Spleen (tissue), 11 donors: ENCODE measurements around the gene ST3GAL3. TPM values are rescaled to one million over a fixed set of nuclear protein-coding genes. Genes with fewer than 3 reads are reported as not detected.

Source experiments
- DNase-seq: peaks from one replicate; pipeline ENCODE4 v3.0.0-alpha.2; 2020
- H3K27ac ChIP-seq, 8 donors: fragments of 200-600 bp; sonication (generic) in 7 of 8; 1 replicate in 4 of 8; 2 replicates in 4 of 8; pipeline versions ENCODE4 v1.5.0 to v1.8.0; 2016 to 2021; ENCODE audit warnings: inconsistent platforms in 4 of 8, mild to moderate bottlenecking in 4 of 8, moderate library complexity in 1 of 8
- H3K27me3 ChIP-seq, 7 donors: fragments of 200-600 bp; sonication (generic) in 6 of 7; replicated peaks in 1 of 7; 1 replicate in 4 of 7; 2 replicates in 3 of 7; pipeline versions ENCODE4 v1.5.0 to v1.8.0; 2016 to 2021; ENCODE audit warnings: inconsistent platforms in 3 of 7, mild to moderate bottlenecking in 1 of 7
- H3K36me3 ChIP-seq, 6 donors: fragments of 200-600 bp; sonication (generic) in 5 of 6; 1 replicate in 4 of 6; 2 replicates in 2 of 6; pipeline versions ENCODE4 v1.5.0 to v1.8.0; 2016 to 2021; ENCODE audit warnings: inconsistent platforms in 2 of 6
- H3K4me1 ChIP-seq, 6 donors: fragments of 200-600 bp; sonication (generic) in 5 of 6; 1 replicate in 3 of 6; 2 replicates in 3 of 6; pipeline versions ENCODE4 v1.5.0 to v1.8.0; 2016 to 2021; ENCODE audit warnings: inconsistent platforms in 3 of 6
- H3K4me3 ChIP-seq, 8 donors: fragments of 200-600 bp; sonication (generic) in 7 of 8; 1 replicate in 4 of 8; 2 replicates in 4 of 8; pipeline versions ENCODE4 v1.5.0 to v1.8.0; 2016 to 2021; ENCODE audit warnings: inconsistent platforms in 4 of 8, mild to moderate bottlenecking in 4 of 8, moderate library complexity in 2 of 8
- H3K9me3 ChIP-seq, 8 donors: fragments of 200-600 bp; sonication (generic) in 7 of 8; 1 replicate in 4 of 8; 2 replicates in 4 of 8; pipeline versions ENCODE4 v1.5.0 to v1.8.0; 2016 to 2021; ENCODE audit warnings: inconsistent platforms in 4 of 8
- POLR2A ChIP-seq, 3 donors: fragments of 450-650 bp; IDR thresholded peaks; one replicate each; pipeline ENCODE4 v1.5.1; 2017; ENCODE audit warnings: antibody characterized with exemption in 3 of 3, mild to moderate bottlenecking in 1 of 3
- POLR2AphosphoS5 ChIP-seq, 3 donors: sonication (generic); formaldehyde crosslinking; IDR thresholded peaks; one replicate each; pipeline ENCODE4 v1.5.1; 2017; ENCODE audit warnings: antibody characterized with exemption in 3 of 3
- WGBS, 5 donors: extraction: QIAGEN DNeasy Blood & Tissue Kit in 3 of 5; methylation state at CpG; one replicate each; pipeline versions ENCODE4 v1.1.5 to v1.1.7; 2013 to 2018; 5-methylcytosine and 5-hydroxymethylcytosine counted together
- intact Hi-C: fragments of 100-400 bp; cut with DNase I; formaldehyde crosslinking; loops from one replicate; pipeline ENCODE4 v1.15.0; 2023; ENCODE audit warnings: low total_unique reads
- polyA plus RNA-seq, 3 donors: library from polyadenylated mRNA; stranded (reverse); fragments of 200-250 nt; gene quantifications; one replicate each; pipeline ENCODE4 v1.2.1, GENCODE V29; 2013
- total RNA-seq, 7 donors: library from RNA; depleted of rRNA in 3 of 7; stranded (reverse); fragments of >200 nt in 3 of 7; fragmentation: NEBNext Ultra II Directional in 4 of 7; extraction: Animal tissue kit (Norgen Biotek cat#: 25700) in 4 of 7; gene quantifications; one replicate each; pipeline versions ENCODE4 v1.1.0 to v1.2.1, GENCODE V29; 2016 to 2021
- TF ChIP-seq, protein P1 (sequence below), 11 experiments: fragments of 200-600 bp in 7 of 11; fragments of 450-650 bp in 4 of 11; sonication (generic) in 4 of 11; IDR thresholded peaks in 8 of 11; conservative IDR thresholded peaks in 3 of 11; 1 replicate in 7 of 11; 2 replicates in 4 of 11; pipeline versions ENCODE4 v1.4.0 to v1.8.0; 2016 to 2021; ENCODE audit warnings: antibody characterized with exemption in 11 of 11, inconsistent platforms in 4 of 11, mild to moderate bottlenecking in 1 of 11
- donor health status: healthy with polysubstance abuse.
- donor health status: DM: no; HTN: no; CAD: no; lungs with moderate emphysema.
- donor health status: DM: no; HTN: no; CAD: no.
- donor health status: Bipolar disorder and iron deficiency.
- donor health status: healthy.
- donor health status: DM: no; HTN: no; CAD: no.
- donor health status: DM: yes; HTN: yes; CAD: no.

ST3GAL3 gene
- total and polyA plus RNA-seq, 10 donors, result 6.4 to 34.3 (median 21.0) TPM

- Histone ChIP-seq H3K27me3 (no peaks in the 10 kb centered on the region), H3K4me3 (no peak overlapping the region), H3K4me1 (no peaks in the 10 kb centered on the region), H3K9me3 (no peaks in the 10 kb centered on the region), H3K27ac (no peak overlapping the region), H3K36me3 (peaks cover 0 to 32% (median 6%) of the 10 kb centered on the region in 6 donors)
- intact Hi-C loops, result no loop called here
- no peak for DNase-seq
- TF ChIP-seq POLR2AphosphoS5 (IDR thresholded peaks at IDR 0.05) (no peak), POLR2A (IDR thresholded peaks at IDR 0.05) (no peak)
- TF ChIP-seq, protein P1, sequence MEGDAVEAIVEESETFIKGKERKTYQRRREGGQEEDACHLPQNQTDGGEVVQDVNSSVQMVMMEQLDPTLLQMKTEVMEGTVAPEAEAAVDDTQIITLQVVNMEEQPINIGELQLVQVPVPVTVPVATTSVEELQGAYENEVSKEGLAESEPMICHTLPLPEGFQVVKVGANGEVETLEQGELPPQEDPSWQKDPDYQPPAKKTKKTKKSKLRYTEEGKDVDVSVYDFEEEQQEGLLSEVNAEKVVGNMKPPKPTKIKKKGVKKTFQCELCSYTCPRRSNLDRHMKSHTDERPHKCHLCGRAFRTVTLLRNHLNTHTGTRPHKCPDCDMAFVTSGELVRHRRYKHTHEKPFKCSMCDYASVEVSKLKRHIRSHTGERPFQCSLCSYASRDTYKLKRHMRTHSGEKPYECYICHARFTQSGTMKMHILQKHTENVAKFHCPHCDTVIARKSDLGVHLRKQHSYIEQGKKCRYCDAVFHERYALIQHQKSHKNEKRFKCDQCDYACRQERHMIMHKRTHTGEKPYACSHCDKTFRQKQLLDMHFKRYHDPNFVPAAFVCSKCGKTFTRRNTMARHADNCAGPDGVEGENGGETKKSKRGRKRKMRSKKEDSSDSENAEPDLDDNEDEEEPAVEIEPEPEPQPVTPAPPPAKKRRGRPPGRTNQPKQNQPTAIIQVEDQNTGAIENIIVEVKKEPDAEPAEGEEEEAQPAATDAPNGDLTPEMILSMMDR (IDR thresholded peaks at IDR 0.05 in 8 of 11, conservative IDR thresholded peaks at IDR 0.05 in 3 of 11), result no peak
- 78 to 88% (median 84%) methylated on average over 2 of the region's 2 CpGs for WGBS, 5 donors
Measured at GRCh38 chr1:43877101-43877500, 169.8 kb downstream of the ST3GAL3 start.

- Histone ChIP-seq H3K4me1 (no peaks in the 10 kb centered on the region), H3K36me3 (peaks cover 0 to 32% (median 6%) of the 10 kb centered on the region in 6 donors), H3K27ac (no peak overlapping the region), H3K4me3 (no peak overlapping the region), H3K27me3 (no peaks in the 10 kb centered on the region), H3K9me3 (no peaks in the 10 kb centered on the region)
- 85 to 95% (median 92%) methylated on average over 2 of the region's 2 CpGs for WGBS, 5 donors
- DNase-seq, result no peak
- TF ChIP-seq POLR2AphosphoS5 (IDR thresholded peaks at IDR 0.05) (no peak), POLR2A (IDR thresholded peaks at IDR 0.05) (no peak)
- TF ChIP-seq, protein P1 (IDR thresholded peaks at IDR 0.05 in 8 of 11, conservative IDR thresholded peaks at IDR 0.05 in 3 of 11), result no peak
- intact Hi-C loops, result no loop called here
Measured at GRCh38 chr1:43878440-43878839, 171.1 kb downstream of the ST3GAL3 start.

GRCh38 chr1:43878854-43879253 lies 171.5 kb downstream of the ST3GAL3 start:
- WGBS, 5 donors, result 75 to 85% (median 81%) methylated on average over 4 of the region's 4 CpGs
- Histone ChIP-seq H3K36me3 (peaks cover 0 to 32% (median 6%) of the 10 kb centered on the region in 6 donors), H3K4me1 (no peaks in the 10 kb centered on the region), H3K27ac (no peak overlapping the region), H3K4me3 (no peak overlapping the region), H3K27me3 (no peaks in the 10 kb centered on the region), H3K9me3 (no peaks in the 10 kb centered on the region)
- intact Hi-C loops, result no loop called here
- TF ChIP-seq, protein P1 (IDR thresholded peaks at IDR 0.05 in 8 of 11, conservative IDR thresholded peaks at IDR 0.05 in 3 of 11), result no peak
- TF ChIP-seq POLR2AphosphoS5 (IDR thresholded peaks at IDR 0.05), result no peak
- no peak for TF ChIP-seq POLR2A (IDR thresholded peaks at IDR 0.05)
- no peak for DNase-seq

GRCh38 chr1:43879414-43879813 lies 172.1 kb downstream of the ST3GAL3 start:
- 96 to 99% (median 98%) methylated on average over 4 of the region's 4 CpGs for WGBS, 5 donors
- H3K4me3 ChIP-seq, result no peak overlapping the region
- intact Hi-C loops, result no loop called here
- no peaks in the 10 kb centered on the region for H3K4me1 ChIP-seq
- H3K27ac ChIP-seq, result no peak overlapping the region
- no peak for DNase-seq
- peaks cover 0 to 32% (median 6%) of the 10 kb centered on the region in 6 donors for H3K36me3 ChIP-seq
- no peaks in the 10 kb centered on the region for H3K9me3 ChIP-seq
- no peak for TF ChIP-seq POLR2AphosphoS5 (IDR thresholded peaks at IDR 0.05)
- no peak for TF ChIP-seq POLR2A (IDR thresholded peaks at IDR 0.05)
- TF ChIP-seq, protein P1 (IDR thresholded peaks at IDR 0.05 in 8 of 11, conservative IDR thresholded peaks at IDR 0.05 in 3 of 11), result no peak
- H3K27me3 ChIP-seq, result no peaks in the 10 kb centered on the region
